ENCODE measurements around the gene DCDC1.

The DCDC1 gene

DNA sequence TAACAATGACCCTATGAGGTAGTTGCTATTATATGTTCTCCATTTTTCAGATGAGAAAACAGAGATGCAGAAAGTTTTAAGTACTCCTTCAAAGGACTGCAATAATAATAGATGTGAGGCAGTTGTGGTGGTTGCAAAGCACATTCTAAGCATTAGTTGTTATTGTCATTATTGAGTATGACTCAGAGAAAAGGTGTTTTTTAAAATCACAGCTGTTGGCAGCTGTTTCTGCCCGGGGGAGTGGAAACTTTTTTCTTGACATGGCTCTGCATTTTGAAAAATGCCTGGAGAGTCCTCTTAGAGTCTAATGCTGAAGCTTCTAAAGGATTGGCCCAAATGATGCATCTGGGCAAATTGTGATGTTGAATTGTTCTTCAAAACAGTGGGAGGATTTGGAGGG lies 538.9 kb downstream of the DCDC1 start:
- Histone ChIP-seq H3K27ac (ENCODE audit: low read length) (no peak overlapping the region), H3K79me2 (ENCODE audit: low read length) (no peaks in the 10 kb centered on the region), H3K4me3 (ENCODE audit: low read length) (no peak overlapping the region), H3K4me2 (ENCODE audit: low read length) (no peak overlapping the region), H3K9me3 (ENCODE audit: insufficient read depth, low read length) (no peaks in the 10 kb centered on the region), H4K20me1 (ENCODE audit: insufficient read depth, low read length) (no peaks in the 10 kb centered on the region), H3K36me3 (replicated peaks; ENCODE audit: low read depth, low read length) (no peaks in the 10 kb centered on the region), H3K27me3 (ENCODE audit: low read depth, low read length) (0 out of 2 replicates have a peak, but pooled peaks cover 3% of the 10 kb centered on the region), H3K4me1 (ENCODE audit: low read length) (no peaks in the 10 kb centered on the region), H2AFZ (ENCODE audit: low read depth, low read length) (no peak overlapping the region), H3K9ac (ENCODE audit: low read length) (no peak overlapping the region)
- no peak for TF ChIP-seq EZH2phosphoT487 (IDR thresholded peaks at IDR 0.05; ENCODE audit: low read depth)
- TF ChIP-seq, protein P1, sequence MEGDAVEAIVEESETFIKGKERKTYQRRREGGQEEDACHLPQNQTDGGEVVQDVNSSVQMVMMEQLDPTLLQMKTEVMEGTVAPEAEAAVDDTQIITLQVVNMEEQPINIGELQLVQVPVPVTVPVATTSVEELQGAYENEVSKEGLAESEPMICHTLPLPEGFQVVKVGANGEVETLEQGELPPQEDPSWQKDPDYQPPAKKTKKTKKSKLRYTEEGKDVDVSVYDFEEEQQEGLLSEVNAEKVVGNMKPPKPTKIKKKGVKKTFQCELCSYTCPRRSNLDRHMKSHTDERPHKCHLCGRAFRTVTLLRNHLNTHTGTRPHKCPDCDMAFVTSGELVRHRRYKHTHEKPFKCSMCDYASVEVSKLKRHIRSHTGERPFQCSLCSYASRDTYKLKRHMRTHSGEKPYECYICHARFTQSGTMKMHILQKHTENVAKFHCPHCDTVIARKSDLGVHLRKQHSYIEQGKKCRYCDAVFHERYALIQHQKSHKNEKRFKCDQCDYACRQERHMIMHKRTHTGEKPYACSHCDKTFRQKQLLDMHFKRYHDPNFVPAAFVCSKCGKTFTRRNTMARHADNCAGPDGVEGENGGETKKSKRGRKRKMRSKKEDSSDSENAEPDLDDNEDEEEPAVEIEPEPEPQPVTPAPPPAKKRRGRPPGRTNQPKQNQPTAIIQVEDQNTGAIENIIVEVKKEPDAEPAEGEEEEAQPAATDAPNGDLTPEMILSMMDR (IDR thresholded peaks at IDR 0.05; ENCODE audit: low read depth, low read length) = no peak

DNA sequence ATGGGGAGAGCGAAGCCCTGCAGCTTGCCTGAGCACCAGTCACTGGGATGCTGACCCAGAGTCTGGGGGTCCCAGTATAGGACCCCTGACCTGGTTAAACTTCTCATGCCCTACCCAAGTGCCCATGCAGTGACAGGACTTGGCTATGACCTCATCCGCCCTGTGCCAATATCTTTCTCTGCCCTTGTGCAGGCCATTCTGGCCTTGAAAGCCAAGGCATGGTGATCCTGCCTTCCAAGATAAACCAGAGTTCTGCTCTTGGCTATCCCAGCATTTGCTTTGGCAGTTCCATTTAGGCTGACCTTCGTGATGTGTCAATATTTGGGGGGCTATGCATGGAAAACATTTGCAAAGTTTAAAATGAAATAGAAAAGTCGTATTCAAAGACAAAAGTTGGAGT lies 542.6 kb downstream of the DCDC1 start:
- Histone ChIP-seq H3K27ac (ENCODE audit: low read length) (no peak overlapping the region), H4K20me1 (ENCODE audit: insufficient read depth, low read length) (no peaks in the 10 kb centered on the region), H3K36me3 (replicated peaks; ENCODE audit: low read depth, low read length) (no peaks in the 10 kb centered on the region), H3K9ac (ENCODE audit: low read length) (no peak overlapping the region), H3K4me2 (ENCODE audit: low read length) (no peak overlapping the region), H3K79me2 (ENCODE audit: low read length) (no peaks in the 10 kb centered on the region), H3K27me3 (ENCODE audit: low read depth, low read length) (no peaks in the 10 kb centered on the region), H3K9me3 (ENCODE audit: insufficient read depth, low read length) (no peaks in the 10 kb centered on the region), H3K4me3 (ENCODE audit: low read length) (no peak overlapping the region), H2AFZ (ENCODE audit: low read depth, low read length) (no peak overlapping the region), H3K4me1 (ENCODE audit: low read length) (no peaks in the 10 kb centered on the region)
- TF ChIP-seq, protein P1 (IDR thresholded peaks at IDR 0.05; ENCODE audit: low read depth, low read length) = no peak
- no peak for TF ChIP-seq EZH2phosphoT487 (IDR thresholded peaks at IDR 0.05; ENCODE audit: low read depth)

DNA sequence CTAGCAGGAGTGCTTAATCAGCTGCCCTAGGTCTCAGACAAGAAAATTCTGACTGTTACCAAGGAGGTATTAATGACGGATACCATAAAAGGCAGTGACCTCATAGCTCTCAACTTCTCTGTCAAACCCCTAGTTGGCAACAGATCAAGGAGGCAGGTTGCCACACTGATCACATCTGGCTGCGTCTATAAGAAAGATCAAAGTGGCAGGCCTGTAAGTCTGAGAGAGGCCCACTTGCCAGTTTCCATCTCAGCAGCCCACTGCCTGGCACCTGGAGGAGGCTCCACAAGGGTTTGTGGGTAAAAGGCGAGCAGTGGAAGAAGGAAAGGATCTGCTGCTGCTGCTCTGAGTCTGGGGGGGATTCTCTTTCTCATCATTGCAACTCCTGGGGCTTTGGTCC lies 543.8 kb downstream of the DCDC1 start:
- Histone ChIP-seq H3K79me2 (ENCODE audit: low read length) (no peaks in the 10 kb centered on the region), H3K27ac (ENCODE audit: low read length) (no peak overlapping the region), H3K9me3 (ENCODE audit: insufficient read depth, low read length) (no peaks in the 10 kb centered on the region), H3K36me3 (replicated peaks; ENCODE audit: low read depth, low read length) (no peaks in the 10 kb centered on the region), H3K27me3 (ENCODE audit: low read depth, low read length) (no peaks in the 10 kb centered on the region), H3K4me1 (ENCODE audit: low read length) (no peaks in the 10 kb centered on the region), H4K20me1 (ENCODE audit: insufficient read depth, low read length) (no peaks in the 10 kb centered on the region), H3K4me3 (ENCODE audit: low read length) (no peak overlapping the region), H3K9ac (ENCODE audit: low read length) (no peak overlapping the region), H3K4me2 (ENCODE audit: low read length) (no peak overlapping the region), H2AFZ (ENCODE audit: low read depth, low read length) (no peak overlapping the region)
- TF ChIP-seq, protein P1 (IDR thresholded peaks at IDR 0.05; ENCODE audit: low read depth, low read length) = no peak
- TF ChIP-seq EZH2phosphoT487 (IDR thresholded peaks at IDR 0.05; ENCODE audit: low read depth) = no peak

DNA sequence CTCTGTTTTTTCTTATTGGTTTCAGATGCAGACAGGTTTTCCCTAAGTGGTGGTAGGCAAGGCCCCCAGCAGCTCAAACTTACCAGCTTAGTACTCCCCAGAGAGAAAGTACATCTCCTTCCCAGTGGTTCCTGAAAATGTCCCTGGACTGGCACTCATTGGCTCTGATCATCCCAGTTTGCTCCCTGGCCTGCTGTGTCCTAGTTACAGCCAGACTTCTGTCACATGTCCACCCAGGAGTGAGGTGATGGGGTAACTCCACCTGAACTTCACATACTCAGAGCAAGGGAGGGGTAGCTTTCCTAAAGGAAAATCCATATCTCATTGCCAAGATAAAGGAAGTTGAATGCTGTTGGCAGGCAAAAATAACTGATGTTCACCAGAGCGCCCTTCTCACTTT lies 546.4 kb downstream of the DCDC1 start:
- TF ChIP-seq, protein P1 (IDR thresholded peaks at IDR 0.05; ENCODE audit: low read depth, low read length) = no peak
- TF ChIP-seq EZH2phosphoT487 (IDR thresholded peaks at IDR 0.05; ENCODE audit: low read depth) = no peak
- Histone ChIP-seq H3K9ac (ENCODE audit: low read length) (no peak overlapping the region), H2AFZ (ENCODE audit: low read depth, low read length) (no peak overlapping the region), H4K20me1 (ENCODE audit: insufficient read depth, low read length) (no peaks in the 10 kb centered on the region), H3K79me2 (ENCODE audit: low read length) (no peaks in the 10 kb centered on the region), H3K36me3 (replicated peaks; ENCODE audit: low read depth, low read length) (no peaks in the 10 kb centered on the region), H3K4me2 (ENCODE audit: low read length) (no peak overlapping the region), H3K27ac (ENCODE audit: low read length) (no peak overlapping the region), H3K9me3 (ENCODE audit: insufficient read depth, low read length) (no peaks in the 10 kb centered on the region), H3K4me3 (ENCODE audit: low read length) (no peak overlapping the region), H3K4me1 (ENCODE audit: low read length) (no peaks in the 10 kb centered on the region), H3K27me3 (ENCODE audit: low read depth, low read length) (no peaks in the 10 kb centered on the region)
